GM19468 (cell line): ENCODE data around the gene ABHD12.

ENCODE experiments used
- ATAC-seq: cut with Tn5 transposase; IDR thresholded peaks from one replicate; pipeline ENCODE4 v1.9.1; 2021; ENCODE audit warnings: mild to moderate bottlenecking, moderate library complexity, moderate number of reproducible peaks; ENCODE audit not compliant: unreplicated experiment; ENCODE audit errors: extremely low read depth

ABHD12 gene

DNA sequence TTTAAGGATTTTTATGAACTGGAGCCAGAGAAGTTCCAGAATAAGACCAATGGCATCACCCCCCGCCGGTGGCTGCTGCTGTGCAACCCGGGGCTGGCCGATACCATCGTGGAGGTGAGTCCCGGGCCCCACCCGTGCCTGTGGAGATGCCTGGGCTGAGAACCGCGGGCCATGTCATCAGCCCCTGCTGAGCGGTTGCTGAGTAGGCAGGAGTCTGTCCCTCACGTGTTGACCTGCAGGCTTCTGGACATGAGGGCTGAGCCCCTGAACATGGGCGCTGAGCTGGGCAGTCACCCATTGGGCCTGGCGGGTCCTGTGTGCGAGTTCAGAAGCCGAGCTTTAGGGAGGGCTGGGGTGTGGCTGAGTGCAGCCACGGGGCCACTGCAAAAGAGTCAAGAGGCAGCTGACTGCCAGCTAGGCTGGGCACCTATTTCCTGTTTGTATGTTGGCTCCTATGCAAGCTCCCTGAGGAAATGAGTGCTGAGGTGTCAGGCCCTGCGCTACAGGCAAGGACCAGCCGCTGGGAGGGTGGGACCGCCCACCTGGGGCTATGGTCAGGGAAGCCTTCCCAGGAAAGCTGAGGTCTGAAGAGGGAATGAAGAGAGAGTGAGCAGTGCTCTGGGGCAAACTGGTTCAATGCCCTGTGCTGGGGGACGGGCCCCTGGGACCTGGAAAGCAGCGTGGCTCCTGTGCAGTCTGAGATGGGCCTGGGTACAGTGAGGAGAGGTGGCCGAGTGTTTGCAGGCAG lies 108.4 kb downstream of the ABHD12 start:
- ATAC-seq = no peak

DNA sequence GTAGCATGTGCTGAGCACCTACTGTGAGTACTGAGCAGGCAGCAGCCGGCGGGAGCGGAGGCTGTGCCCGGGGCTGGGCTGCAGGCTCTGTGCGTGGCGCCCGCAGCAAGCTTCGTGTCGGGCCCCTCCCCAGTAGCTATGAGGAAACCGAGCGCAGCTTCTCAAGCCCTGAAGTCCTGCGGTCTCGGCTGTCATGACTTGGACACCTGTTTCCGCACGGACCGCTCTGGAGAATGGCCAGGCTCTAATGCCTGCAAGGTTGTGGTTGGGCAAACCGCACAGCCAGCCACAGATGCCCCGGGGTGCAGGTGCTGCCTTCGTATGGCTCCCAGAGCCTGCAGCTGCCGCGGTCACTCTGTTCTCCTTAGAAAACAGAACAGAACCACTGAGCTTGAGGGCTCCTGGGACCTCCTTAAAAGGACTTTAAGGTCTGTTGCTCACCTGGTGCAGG lies 109.1 kb downstream of the ABHD12 start:
- peak; percentile 49 for ATAC-seq

DNA sequence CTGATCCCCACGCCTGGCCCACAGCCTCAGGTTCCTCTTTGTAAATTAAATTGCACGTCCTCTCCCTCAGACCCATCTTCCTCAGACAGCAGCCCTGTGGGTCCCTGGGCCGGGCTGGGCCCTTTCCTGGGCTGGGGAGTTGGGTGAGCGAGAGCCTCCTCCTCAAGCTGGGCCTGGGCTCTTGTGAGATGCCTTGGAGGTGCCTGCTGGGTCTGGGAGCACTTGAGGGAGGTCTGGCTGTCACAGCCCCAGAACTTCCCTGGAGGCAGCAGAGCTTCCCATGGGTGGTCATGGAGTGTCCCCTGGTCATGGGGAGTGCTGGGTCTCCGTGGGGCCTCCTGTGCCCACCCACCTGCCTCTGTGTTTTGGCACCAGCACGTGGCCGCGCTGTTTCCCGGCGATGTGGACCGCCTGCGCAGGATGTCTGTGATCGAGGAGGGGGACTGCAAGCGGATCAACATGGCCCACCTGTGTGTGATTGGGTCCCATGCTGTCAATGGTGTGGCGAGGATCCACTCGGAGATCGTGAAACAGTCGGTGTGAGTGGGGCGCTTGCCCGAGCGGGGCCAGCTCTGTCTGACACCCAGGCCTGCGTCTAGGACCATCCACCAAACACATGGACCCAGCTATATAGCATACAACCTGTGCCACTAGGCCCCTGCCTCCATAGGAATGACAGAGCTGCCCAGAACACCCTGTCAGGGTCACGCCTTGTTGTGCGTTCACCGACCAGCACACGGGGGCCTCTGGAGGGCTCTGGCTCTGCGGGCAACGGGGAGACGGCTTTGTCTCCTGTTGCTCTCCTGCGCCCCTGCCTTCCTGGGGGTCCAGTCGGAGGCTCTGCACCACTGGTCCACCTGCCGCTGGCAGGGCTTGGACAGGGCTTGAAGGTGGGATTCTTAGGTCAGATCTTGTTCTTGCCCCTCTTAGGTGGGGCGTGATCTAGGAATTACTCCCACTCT lies 109.8 kb downstream of the ABHD12 start:
- no peak for ATAC-seq

DNA sequence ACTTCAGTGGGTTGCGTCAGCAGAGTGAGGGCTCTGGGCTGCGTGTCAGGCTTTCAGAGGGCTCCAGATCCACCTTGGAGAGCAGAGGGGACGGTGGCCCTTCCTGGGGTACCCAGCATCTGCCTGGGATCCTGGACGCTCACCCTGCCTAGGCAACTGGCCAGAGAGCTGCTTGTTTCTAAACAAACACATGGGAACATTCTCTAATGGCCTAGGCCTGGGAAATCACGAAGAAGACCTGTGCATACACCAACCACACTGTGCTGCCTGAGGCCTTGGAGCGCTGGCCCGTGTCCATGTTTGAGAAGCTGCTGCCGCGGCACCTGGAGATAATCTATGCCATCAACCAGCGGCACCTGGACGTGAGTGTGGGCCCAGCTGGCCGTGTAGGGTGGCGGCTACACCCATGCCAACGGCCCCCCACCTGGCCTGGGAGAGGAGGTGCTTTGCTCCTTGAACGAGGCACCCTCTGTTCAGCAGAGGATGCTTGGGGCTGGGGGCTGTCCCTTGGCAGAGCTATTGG lies 110.5 kb downstream of the ABHD12 start:
- no peak for ATAC-seq

DNA sequence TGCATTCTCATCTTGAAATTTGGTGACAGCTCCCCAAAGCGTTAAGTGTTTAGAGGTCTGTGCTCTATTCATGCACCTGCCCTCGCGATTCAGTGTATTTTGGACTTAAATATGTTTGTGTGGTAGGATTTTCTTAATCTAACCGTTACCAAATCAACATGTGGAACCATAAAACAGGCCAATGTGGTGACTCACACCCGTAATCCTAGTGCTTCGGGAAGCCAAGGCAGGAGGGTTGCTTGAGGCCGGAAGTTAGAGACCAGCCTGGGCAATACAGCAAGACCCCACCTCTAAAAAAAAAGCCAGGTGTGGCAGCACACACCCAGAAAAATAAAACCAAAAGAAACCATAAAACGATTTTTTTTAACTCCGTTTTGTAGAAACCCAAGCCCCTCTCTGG lies 111.2 kb downstream of the ABHD12 start:
- ATAC-seq = no peak

DNA sequence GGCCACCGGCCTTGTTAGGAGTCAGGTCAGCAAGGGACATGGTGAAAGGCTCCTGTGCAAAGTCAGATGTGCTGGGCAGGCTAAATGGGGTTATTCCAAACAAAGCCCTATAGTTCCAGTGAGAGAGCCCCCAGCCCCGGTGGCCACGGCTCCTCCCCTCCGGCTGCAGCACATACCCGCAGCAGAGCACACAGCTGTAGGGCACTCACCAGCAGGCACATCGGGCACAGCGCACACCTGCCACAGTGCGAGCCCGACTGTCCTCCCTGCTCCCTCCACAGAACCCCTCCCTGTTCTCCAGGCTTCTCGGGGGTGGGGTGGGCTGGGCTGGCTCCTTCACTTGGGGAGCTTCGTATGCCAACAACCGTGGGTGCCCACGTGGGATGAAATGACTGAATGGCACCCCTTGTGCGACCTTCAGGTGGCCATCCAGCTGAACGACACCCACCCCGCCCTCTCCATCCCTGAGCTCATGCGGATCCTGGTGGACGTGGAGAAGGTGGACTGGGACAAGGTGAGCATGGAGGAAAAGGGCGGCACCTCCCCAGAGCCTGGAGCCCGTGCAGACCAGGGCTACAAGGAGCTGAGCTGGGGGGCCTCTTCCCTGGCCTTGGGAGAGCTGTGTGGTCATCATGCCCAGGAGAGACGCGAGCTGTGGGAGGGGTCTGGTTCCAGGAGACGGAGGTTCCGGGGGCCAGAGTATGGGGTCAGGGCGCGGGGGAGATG lies 111.8 kb downstream of the ABHD12 start:
- no peak for ATAC-seq

DNA sequence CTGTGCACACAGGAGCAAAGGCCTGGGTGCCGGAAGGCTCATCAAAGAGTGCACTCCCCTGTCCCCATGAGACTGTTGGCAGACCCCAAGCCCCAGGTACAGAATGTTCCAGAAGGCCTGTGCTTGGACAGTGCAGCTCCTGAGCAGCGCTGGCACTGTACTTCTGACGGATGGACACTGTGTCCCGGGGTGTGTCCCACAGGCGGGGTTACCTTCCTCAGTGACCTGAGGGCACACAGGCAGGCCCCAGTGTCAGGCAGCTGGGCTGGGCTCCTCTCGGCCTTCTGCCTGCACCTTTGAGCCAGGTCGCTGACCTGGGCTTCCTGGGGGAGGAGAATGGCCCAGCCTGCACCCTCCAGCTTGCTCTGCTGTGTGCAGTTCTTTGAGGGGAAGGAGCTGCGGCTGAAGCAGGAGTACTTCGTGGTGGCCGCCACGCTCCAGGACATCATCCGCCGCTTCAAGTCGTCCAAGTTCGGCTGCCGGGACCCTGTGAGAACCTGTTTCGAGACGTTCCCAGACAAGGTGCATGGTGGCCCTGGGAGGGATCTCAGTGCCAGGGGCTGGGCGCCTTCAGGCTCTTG lies 112.6 kb downstream of the ABHD12 start:
- ATAC-seq = no peak

DNA sequence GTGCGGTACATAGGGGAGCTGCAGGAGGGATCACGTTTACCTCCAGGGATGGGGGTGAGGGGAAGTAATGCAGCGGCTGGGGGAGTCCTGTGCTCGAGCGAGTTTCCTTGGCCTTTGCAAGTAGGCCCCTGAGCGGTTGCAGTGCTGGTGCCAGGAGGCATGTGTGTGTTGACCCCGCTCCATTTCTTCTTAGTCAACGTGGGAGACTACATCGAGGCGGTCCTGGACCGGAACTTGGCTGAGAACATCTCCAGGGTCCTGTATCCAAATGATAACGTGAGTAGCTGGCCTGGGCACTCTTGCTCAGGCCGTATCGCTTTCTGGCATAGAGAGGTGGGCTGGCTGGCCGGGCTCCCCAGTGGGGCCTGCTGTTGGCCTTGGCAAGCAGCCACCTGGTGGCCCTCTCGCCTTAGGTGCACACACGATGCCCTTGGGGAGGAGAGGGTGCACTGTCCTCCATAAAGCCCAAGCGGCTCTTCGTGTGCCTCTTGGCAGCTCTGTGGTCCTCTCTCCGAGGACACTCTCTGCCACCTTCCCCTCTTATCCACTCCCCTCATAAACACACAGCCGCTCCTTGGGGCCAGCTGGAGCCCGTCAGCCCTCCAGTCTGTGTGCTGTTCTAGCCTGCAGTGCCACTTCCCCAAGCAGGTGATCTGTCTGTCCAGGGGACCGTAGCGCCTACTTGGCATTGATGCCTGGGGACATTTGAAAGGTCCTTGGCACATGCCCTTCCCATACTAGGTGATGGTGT lies 113.4 kb downstream of the ABHD12 start:
- no peak for ATAC-seq

DNA sequence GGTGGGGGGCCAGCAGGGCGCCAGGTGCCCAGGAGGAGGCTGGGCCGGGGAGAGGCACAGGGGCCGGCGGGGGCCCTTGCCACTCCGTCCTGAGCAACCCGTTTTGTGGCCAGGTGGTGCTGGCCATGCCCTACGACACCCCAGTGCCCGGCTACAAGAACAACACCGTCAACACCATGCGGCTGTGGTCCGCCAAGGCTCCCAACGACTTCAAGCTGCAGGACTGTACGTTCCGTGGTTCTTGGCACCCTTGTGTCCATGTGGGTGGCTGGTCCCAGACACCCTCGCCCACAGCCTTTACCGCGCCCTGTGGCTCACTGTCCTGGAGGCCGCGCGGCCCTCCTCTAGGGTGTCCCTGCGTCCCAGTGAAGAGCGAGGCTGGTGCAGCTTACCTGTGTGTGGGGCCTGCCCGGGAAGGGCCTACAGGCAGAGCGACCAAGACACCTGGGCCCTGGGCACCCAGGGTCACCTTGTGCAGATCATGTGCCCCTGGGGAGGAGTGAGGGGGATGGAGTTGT lies 114.0 kb downstream of the ABHD12 start:
- no peak for ATAC-seq

DNA sequence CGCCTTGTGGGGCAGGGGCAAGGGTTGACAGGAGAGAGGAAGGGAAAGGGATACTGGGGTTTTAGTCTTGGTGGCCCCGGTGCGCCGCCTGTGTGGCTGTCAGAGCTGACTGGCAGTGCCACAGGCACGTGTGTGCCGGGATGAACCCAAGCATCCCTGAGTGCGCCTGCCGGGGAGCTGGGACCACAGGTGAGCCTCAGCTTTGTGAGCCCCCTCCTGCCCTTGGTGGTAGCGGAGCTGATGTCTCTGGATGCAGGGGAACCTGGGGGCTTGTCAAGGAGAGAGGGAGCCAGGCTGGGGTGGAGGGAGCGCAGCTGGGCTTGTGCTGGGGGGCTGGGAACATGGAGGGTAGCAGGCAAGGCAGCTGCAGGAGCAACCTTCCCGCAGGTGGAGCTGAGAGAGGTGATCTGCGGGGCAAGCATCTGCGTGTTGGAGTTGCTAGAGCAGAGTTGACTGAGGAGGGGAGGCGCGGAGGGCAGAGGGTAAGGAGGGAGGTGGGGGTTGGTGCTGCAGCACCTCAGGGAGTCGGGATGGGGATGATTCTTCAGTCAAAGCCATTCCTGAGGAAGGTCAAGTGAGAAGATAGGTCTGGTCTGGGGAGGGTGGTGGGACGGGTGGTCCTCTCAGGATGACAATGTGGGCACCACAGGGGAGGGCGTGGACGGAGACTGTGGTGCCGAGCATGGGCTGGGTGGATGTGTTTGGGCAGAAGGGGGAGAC lies 114.7 kb downstream of the ABHD12 start:
- ATAC-seq = no peak

DNA sequence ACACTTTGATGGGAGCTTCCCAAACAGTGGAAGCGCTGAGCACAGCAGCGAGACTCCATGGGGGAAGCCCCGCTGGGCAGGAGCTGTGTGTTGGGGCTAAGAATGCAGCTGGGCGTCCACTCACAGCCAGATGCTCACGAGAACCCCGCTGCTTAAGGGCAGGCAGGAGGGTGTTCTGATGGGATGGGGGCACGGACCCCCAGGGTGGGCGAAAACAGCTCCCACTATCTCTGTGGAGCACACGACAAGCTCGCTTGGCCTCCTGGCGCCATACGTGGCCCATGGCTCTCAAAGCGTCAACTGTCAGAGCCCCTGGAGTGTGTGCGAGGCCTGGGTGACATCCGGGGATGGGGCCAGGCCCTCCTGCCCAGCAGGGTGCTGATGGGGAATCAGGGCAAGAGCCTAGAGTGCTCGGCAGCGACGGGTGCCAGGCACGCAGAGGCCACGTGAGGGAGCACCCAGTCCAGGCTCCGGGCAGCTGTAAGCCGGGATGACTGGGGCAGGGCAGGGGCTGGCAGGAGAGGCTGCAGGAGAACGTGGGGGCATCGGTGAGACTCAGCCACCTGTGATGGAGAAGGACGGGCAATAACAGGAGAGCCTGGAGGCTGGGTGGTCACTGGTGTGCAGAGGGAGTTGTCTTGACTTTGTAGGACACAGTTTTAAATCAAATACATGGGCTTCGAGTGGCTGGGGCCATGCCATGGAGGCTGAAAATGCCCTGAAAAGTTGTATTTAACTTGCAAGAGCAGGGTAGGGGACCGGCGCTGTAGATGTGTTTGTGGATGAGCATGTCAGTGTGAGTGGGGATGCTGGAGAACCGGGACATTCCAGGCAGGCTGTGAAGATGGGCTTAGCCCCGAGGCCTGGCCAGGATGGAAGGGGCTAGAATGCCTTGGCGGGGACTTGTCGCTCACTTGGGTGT lies 115.5 kb downstream of the ABHD12 start:
- ATAC-seq = no peak

DNA sequence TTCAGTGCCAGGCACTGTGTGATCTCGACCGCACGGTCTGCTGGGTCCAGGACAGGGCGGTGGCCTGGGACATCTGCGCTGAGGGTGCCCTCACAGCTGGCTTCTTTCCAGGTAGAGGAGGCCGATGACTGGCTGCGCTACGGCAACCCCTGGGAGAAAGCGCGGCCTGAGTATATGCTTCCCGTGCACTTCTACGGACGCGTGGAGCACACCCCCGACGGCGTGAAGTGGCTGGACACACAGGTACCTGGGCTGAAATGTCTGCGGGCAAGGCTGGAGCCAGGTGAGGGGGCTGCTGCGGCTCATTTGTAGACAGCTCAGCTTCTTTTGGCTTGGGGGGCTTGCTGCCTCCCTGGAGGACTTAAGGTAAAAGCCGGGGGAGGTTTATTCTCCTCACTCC lies 116.2 kb downstream of the ABHD12 start:
- ATAC-seq = no peak

DNA sequence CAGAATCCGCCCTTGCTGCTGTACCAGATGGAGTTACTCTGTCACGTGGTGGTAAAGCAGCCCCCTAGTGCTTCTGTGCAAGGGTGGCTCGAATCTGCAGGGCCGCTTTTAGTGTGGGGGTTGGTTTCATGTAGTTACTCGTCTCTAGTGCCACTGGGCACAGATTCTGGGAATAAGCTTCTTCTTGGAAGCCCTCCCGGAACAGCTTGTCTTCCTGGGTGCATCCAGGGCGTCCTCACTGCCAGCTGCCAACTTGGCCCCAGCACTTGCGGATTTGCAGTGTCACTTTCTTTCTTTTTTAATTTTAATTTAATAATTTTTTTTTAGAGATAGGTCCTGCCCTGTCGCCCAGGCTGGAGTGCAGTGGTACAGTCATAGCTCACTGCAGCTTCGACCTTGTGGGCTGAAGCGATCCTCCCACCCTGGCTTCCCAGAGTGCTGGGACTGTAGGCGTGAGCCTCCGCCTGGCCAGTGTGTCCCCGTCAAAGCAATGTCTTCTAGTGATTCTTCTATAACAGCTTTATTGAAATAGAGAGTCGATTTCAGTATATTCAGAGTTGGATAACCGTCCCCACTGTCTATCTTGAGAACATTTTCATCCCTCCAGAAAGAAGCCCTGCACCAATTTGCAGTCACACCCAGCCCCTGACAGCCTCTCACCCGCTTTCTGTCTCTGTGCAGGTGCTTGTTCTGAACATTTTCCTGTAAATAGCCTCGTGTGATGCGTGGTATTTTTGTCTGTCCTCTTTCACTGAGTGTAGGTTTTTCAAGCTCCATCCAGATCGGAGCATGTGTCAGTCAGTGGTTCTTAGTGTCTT lies 116.9 kb downstream of the ABHD12 start:
- ATAC-seq = no peak

DNA sequence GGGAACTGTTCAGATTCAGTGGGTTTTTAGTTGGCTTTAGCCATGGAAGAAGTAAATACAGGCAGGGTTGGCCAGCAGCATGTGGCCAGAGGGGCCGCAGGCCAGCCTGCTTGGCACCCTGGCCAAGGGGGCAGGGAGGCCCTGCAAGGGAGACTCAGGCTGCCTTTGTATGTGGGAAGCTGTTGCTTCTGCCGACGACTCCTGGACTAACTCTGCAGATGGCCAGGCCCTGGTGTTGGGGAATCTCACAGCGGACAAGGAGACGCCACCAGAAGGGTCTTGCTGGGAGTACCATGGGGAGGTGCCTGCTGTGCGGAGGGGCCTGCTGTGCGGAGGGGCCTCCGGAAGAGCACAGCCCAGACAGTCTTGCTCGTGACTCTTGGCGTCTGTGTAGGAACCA lies 117.6 kb downstream of the ABHD12 start:
- no peak for ATAC-seq

DNA sequence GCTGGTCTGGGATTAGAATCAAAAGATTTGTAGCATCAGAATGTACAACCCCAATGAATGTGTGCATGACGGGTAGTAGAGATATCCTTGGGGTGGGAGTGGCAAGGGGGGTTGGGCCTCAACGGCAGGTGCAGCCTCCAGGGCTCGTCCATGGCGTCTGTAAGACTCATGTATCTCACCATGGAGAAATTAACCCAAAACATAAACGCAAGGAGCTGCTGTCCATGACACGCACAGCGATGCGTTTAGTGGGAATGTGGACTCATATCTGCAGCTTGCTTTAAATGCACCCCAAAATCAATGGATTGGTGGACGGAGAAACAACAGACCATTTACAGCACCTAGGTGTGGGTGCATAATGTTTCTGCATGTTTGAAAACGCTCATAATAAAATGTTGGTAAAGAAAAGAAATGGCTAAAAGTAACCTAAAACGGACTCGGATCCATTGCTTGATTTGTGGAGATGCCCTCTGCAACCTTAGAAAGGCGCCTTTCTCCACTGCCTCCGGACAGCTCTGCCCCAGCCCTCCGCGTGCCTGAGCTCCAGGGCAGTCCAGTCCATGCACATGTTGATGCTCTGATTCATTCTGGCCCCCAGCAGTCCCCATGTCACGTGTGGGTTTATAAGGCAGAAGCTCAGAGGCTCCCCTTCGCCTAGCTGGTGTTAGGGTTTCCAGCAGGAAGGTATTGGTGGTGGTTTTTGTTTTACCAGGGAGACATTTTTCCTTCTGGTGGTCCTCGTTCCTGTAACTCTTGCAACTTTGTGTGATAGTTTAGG lies 118.2 kb downstream of the ABHD12 start:
- no peak for ATAC-seq
